ENCODE measurements around the gene ITGB5. TPM values are rescaled to one million over a fixed set of nuclear protein-coding genes. Genes with fewer than 3 reads are reported as not detected.

Gene ITGB5
- total and polyA plus RNA-seq, 2 experiments from 2014 or later: 33.9 to 383 TPM

GRCh38 chr3:124770336-124771082 is 116.7 kb downstream of the ITGB5 start:
- TF ChIP-seq EZH2 (IDR thresholded peaks at IDR 0.05; ENCODE audit: insufficient read depth, poor library complexity, severe bottlenecking) (no peak), EZH2phosphoT487 (IDR thresholded peaks at IDR 0.05; ENCODE audit: insufficient read depth, low read depth) (no peak)
- Histone ChIP-seq H3K79me2 (ENCODE audit: insufficient read depth) (0 out of 2 replicates have a peak, but pooled peaks cover under 1% of the 10 kb centered on the region), H3K9ac (no peak overlapping the region), H3F3A (ENCODE audit: insufficient read depth) (peaks cover 32% of the 10 kb centered on the region), H3K4me1 (ENCODE audit: insufficient read depth) (peaks cover 29% of the 10 kb centered on the region), H3K9me2 (ENCODE audit: insufficient read depth) (no peaks in the 10 kb centered on the region), H3K27me3 (replicated peaks; ENCODE audit: insufficient read depth) (no peaks in the 10 kb centered on the region), H3K36me3 (ENCODE audit: low read depth) (peaks cover 21% of the 10 kb centered on the region; the same call in 1 of the 2 replicates), H3K27ac (no peak overlapping the region), H4K20me1 (ENCODE audit: insufficient read depth) (no peaks in the 10 kb centered on the region), H3K4me2 (ENCODE audit: unreplicated experiment) (no peak overlapping the region), H2AFZ (no peak overlapping the region), H3K9me3 (ENCODE audit: low read depth) (no peaks in the 10 kb centered on the region), H3K4me3 (no peak overlapping the region)
- DNase-seq: no peak
- 86 to 88% methylated on average over 9 to 10 of the region's 10 CpGs for whole genome bisulfite sequencing, 2 experiments (ENCODE audit: low coverage in 1 of 2, low lambda C conversion rate in 2 of 2, missing lambda C conversion rate in 2 of 2)
- in situ Hi-C loops (cut with MboI): no loop called here

- 87 to 91% methylated on average over 8 to 9 of the region's 9 CpGs for WGBS, 2 experiments (ENCODE audit: low coverage in 1 of 2, low lambda C conversion rate in 2 of 2, missing lambda C conversion rate in 2 of 2)
- Histone ChIP-seq H3F3A (ENCODE audit: insufficient read depth) (peaks cover 24% of the 10 kb centered on the region), H3K27ac (no peak overlapping the region), H3K27me3 (replicated peaks; ENCODE audit: insufficient read depth) (no peaks in the 10 kb centered on the region), H3K4me2 (ENCODE audit: unreplicated experiment) (no peak overlapping the region), H3K36me3 (ENCODE audit: low read depth) (peaks cover 28% of the 10 kb centered on the region; the same call in 1 of the 2 replicates), H3K9me3 (ENCODE audit: low read depth) (no peaks in the 10 kb centered on the region), H2AFZ (no peak overlapping the region), H3K9ac (no peak overlapping the region), H3K4me1 (ENCODE audit: insufficient read depth) (peaks cover 22% of the 10 kb centered on the region), H4K20me1 (ENCODE audit: insufficient read depth) (no peaks in the 10 kb centered on the region), H3K9me2 (ENCODE audit: insufficient read depth) (no peaks in the 10 kb centered on the region), H3K4me3 (no peak overlapping the region), H3K79me2 (ENCODE audit: insufficient read depth) (no peaks in the 10 kb centered on the region)
- DNase-seq: no peak
- TF ChIP-seq EZH2phosphoT487 (IDR thresholded peaks at IDR 0.05; ENCODE audit: insufficient read depth, low read depth) (no peak), EZH2 (IDR thresholded peaks at IDR 0.05; ENCODE audit: insufficient read depth, poor library complexity, severe bottlenecking) (no peak)
- in situ Hi-C loops (cut with MboI): no loop called here
Measured at GRCh38 chr3:124769462-124769861, 117.7 kb downstream of the ITGB5 start.

GRCh38 chr3:124768812-124769211 is 118.4 kb downstream of the ITGB5 start:
- Histone ChIP-seq H3K4me1 (ENCODE audit: insufficient read depth) (peaks cover 16% of the 10 kb centered on the region), H3K4me2 (ENCODE audit: unreplicated experiment) (no peak overlapping the region), H3K9me3 (ENCODE audit: low read depth) (no peaks in the 10 kb centered on the region), H3K9ac (no peak overlapping the region), H3K4me3 (no peak overlapping the region), H4K20me1 (ENCODE audit: insufficient read depth) (no peaks in the 10 kb centered on the region), H2AFZ (no peak overlapping the region), H3K27me3 (replicated peaks; ENCODE audit: insufficient read depth) (no peaks in the 10 kb centered on the region), H3K36me3 (ENCODE audit: low read depth) (peaks cover 33% of the 10 kb centered on the region; the same call in 1 of the 2 replicates), H3K9me2 (ENCODE audit: insufficient read depth) (no peaks in the 10 kb centered on the region), H3F3A (ENCODE audit: insufficient read depth) (peaks cover 22% of the 10 kb centered on the region), H3K27ac (no peak overlapping the region), H3K79me2 (ENCODE audit: insufficient read depth) (no peaks in the 10 kb centered on the region)
- WGBS, 2 experiments (ENCODE audit: low coverage in 1 of 2, low lambda C conversion rate in 2 of 2, missing lambda C conversion rate in 2 of 2): 53 to 57% methylated on average over 7 of the region's 7 CpGs
- TF ChIP-seq EZH2 (IDR thresholded peaks at IDR 0.05; ENCODE audit: insufficient read depth, poor library complexity, severe bottlenecking) (no peak), EZH2phosphoT487 (IDR thresholded peaks at IDR 0.05; ENCODE audit: insufficient read depth, low read depth) (no peak)
- in situ Hi-C loops (cut with MboI): no loop called here
- DNase-seq: peak; percentile 64

- Histone ChIP-seq H3F3A (ENCODE audit: insufficient read depth) (peaks cover 21% of the 10 kb centered on the region), H4K20me1 (ENCODE audit: insufficient read depth) (no peaks in the 10 kb centered on the region), H3K9me2 (ENCODE audit: insufficient read depth) (no peaks in the 10 kb centered on the region), H3K9me3 (ENCODE audit: low read depth) (no peaks in the 10 kb centered on the region), H2AFZ (no peak overlapping the region), H3K4me1 (ENCODE audit: insufficient read depth) (peaks cover 11% of the 10 kb centered on the region), H3K79me2 (ENCODE audit: insufficient read depth) (no peaks in the 10 kb centered on the region), H3K4me2 (ENCODE audit: unreplicated experiment) (no peak overlapping the region), H3K27me3 (replicated peaks; ENCODE audit: insufficient read depth) (no peaks in the 10 kb centered on the region), H3K4me3 (no peak overlapping the region), H3K27ac (no peak overlapping the region), H3K9ac (no peak overlapping the region), H3K36me3 (ENCODE audit: low read depth) (peaks cover 39% of the 10 kb centered on the region; the same call in 1 of the 2 replicates)
- DNase-seq: no peak
- WGBS, 2 experiments (ENCODE audit: low coverage in 1 of 2, low lambda C conversion rate in 2 of 2, missing lambda C conversion rate in 2 of 2): 97 to 100% methylated on average over 6 of the region's 6 CpGs
- in situ Hi-C loops (cut with MboI): no loop called here
- no peak for TF ChIP-seq EZH2phosphoT487 (IDR thresholded peaks at IDR 0.05; ENCODE audit: insufficient read depth, low read depth)
- no peak for TF ChIP-seq EZH2 (IDR thresholded peaks at IDR 0.05; ENCODE audit: insufficient read depth, poor library complexity, severe bottlenecking)
Measured at GRCh38 chr3:124767691-124768090, 119.5 kb downstream of the ITGB5 start.
